ENCODE data around the gene CDH4.

CDH4 gene

DNA sequence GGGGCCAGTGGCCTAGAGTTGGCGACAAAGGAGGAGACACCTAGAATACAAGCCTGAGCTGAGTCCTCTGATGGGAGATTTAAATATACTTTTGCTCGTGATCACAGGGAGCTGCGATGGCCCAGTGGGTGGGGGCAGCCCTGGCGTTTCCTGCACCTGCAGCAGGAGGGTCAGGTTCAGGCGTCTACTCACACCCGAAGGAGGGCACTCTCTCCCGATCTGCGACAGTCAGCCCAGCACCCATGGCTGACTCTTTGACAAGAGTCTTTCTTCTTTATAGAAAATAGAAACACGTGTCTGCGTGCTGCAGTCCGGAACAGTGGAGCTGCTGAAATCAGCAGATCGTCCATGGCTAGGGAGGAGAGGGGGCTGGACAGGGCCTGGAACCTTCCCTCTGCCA is 338.2 kb downstream of the CDH4 start:
- FAIRE-seq: no peak

DNA sequence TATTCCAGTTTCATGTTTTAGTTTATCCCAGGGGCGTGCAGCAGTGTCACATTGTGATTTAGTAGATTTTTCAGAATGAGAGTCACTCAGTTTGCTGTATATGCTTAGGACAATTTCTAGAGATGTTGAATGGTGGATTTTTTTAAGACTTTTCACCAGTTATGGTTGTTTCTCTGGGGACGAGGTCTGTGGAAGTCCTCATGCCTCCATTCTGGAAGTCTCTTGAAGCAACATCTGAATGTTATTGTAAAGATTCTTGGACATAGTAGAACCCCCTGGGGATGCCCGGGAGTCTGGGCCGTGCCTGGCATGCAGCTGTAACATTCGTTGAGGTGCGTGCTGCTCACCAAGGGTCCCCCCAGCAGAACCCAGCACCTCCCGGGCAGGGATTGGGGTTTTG is 341.5 kb downstream of the CDH4 start:
- no peak for FAIRE-seq

DNA sequence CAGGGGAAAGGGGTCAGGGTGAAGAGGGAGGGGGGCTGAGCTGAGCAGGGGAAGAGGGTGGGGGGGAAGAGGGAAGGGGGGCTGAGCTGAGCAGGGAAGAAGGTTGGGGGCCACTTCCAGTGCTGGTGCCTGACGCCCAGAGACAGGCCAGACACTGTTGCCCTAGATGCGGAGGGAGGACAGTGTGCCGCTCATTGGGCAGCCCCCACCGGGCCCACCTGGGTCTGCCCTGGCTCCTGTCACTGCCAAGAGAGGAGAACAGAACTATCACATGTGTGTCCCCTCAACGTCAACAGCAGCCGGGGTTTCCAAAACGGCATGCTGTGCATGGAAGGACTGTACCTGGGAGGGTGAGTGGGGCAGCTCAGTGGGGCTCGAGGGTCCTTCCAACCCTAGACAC is 342.1 kb downstream of the CDH4 start:
- FAIRE-seq: no peak

DNA sequence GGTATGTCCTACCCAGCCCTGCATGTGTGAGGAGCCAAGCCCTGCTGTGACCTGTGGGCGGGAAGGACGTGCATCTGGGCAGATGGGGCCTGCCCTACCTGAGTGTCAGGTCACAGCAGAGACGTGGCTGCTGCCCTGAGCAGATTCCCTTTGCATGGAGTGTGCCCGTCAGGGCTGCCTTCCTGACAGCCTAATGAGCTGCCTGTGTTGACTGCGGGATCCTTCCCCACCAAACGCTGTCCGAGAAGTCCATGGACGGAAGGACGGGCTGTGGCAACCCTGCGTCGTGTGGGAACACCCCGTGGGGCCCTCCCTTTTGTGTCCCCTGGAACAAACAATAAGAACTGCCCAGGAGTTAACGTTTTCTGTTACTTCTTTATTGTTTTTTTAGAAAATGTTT is 343.2 kb downstream of the CDH4 start:
- FAIRE-seq: no peak

DNA sequence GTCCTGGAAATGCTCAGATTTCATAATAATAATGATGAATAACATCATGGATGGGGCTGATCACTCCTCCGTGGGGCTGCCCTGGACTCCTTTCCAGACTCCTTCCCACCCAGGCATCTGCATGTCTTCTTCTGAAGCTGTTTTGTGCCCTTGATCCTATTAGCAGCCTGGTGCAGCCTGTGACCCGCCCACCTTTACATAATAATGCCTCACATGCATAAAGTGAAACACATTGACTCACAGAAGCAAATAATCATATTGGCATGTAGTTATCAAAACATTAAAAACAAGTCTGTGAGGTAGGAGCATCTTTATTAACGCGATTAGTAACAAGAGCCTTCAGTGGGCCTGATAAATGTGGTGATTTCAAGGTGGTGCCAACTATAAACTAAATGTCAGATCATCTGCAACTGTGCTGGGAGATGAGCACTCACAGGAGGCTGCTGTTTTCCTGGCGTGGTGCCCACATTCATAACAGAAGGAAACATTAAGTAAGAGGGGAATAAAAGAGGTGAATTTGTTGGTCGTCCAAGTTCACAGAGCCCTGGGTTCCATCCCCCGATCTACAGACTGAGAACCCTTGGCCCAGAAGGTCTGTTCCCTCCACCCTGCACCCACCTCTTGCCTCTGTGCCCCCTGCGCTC is 344.7 kb downstream of the CDH4 start:
- FAIRE-seq: no peak

DNA sequence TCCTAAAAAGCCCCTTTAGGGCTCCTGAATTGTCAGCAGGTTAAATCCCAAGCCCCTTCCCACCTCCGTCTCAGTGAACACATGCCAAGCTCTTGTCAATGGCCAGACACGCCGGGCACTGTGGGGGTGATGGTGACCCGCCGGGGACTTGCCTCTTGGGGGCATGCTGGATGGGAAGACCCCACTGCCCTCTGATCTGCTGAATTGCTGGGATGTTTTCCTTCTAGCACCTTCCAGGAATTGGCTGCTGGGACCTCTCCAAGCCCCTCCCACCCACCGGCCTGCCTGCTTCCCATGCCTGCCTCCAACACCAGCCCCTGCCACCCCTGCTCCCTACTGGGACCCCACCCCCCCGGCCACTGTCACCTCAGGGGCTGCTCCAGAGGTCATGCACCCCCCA is 345.9 kb downstream of the CDH4 start:
- no peak for FAIRE-seq

DNA sequence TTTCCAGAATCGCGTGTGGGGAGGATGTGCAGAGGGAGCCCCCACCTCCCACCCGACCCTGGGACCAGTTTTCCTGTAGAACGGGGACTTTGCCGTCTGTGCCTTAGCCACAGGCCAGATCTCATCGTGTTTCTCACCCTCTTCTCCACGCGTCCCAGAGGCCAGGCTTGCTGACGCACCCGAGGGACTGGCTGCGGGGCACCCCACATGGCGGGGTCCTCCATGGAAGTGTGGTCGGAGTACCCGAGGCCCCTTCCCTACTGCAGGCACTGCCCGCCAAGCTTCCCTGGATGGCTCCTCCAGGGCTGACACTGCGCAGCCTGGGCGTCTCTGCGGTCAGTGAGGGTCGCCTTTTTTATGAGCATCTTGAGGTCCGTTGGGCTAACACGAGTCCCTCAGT is 346.5 kb downstream of the CDH4 start:
- no peak for FAIRE-seq

DNA sequence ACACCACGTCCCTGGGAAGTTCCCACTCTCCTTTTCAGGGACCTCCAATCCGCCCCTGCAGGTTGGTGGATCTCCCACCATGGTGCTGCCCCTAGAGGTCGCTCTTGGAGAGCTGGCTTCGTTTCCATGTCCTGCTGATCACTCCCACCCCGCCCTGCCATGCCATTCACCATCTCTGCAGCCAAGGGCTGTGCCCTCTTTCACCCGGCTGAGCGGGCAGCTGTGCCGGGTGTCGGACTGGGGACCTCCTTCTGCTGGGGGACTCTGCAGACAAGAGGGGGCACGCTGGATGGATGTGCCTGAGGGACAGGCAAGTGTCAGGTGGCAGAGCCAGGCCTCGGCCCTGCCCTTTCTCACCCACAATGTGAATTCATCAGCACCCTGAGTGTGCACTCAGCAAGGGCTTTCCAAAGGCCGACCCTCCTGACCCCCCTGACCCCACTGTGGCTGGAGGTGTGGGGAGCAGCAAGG is 347.0 kb downstream of the CDH4 start:
- no peak for FAIRE-seq

DNA sequence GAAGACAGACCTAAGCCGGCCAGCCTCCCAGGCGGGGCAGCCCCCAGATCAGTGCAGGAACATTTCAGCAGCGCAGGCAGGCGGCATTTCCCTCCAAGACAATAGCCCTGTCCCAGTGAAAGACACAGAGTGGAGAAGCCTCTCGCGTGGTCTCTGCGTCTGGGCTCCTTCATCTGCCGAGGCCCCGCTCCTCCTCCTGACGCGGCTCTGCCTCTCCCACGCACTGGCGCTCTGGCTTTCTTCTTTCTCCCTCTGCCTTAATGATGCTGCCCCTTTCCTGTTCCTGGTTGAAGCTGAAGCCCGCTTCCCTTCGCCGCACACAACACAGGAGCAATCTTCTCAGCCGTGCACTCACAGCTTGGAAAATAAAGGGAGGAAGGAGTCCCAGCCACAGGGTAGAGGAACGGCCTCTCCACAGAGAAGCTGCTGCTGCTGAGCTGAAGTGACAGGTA is 347.5 kb downstream of the CDH4 start:
- FAIRE-seq: no peak

DNA sequence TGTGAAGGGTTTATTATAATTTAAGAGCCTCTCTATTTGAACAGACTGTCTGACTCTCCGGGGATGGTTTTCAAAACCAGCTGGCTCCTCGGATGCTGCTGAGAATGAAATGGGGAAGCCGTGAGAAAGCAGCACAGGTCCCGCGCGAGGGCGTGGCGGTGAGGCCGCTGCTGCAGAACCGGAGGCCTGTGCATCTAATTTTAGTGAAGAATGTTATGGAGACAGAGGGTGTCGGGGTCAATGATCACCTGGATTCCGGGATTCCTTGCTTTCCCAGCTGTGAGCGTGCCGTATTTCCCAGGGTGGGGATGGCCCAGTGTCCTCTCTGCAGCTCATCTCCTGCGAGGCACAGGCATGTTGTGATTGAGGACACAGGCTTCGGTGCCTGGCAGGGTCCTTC is 348.0 kb downstream of the CDH4 start:
- FAIRE-seq: no peak

DNA sequence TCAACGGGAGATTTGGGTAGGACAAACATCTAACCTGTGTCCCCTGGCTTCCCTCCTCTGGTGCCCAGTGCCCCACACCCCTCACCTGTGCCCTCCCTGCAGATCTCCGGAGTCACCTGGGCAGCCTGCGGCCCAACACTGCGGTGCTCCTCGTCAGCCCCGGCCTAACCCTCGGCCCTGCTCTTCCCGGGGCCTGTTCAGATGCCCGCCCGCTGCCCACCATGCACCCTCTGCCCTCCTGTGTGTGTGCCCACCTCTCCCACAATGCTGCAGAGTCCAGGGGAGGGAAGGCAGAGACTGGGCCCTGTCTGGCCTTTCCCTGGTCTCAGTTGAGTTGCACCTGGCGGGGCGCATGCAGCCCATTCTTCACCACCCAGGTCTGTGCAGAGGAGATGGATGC is 349.3 kb downstream of the CDH4 start:
- FAIRE-seq: no peak

DNA sequence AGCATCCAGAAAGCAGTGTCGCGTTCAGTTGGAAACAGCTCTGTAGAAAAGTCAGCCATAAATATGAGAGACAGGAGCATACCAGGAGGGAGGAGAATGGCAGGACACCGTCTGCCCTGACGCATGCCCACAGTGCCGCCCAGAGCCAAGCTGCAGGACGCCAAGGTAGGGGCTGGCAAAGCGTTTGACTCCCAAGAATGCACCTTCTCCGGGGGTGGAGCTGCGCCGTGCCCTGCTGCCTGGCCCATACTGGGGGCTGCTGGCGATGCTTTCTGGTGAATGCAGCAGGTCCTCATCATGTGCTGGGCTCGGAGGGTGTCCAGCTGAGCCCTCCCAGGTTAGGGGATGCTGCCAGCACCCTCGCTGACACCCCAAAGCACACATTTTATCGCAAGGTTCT is 349.8 kb downstream of the CDH4 start:
- FAIRE-seq: no peak

DNA sequence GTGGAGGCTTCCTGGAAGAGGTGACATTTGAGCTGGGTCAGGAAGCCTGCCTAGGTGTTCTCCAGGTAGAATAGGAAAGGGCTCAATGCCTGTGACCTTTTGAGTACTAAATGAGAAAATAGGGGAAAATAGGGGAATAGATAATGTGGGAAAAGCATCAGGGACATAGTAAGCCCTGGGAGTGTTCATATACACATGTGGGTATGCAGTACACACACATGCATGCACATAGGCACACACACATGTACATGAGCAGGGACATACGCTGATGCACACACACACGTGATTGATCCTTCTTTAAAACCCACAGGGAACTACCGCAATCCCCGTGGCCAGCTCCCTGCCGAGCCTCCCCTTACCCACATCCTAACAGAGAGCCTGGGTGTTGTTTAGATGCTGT is 351.7 kb downstream of the CDH4 start:
- FAIRE-seq: no peak

DNA sequence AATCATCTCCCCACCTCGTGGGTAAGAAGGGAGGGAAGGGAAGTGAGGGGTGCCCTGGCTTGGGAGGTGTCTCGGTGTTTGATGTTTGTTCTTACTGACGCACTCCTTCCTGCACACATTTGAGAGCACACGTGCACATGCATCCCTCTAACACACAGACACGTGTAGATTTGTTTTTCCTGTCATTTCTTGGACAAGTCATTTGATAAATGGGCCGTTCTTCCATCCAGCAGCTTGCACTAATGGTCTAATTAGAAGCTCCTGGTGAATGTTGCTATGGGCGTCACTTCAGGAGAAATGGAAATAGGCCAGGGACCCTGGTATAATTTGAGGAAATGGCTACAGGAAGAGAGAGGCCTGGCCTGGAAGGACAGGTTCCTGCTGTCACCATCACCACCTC is 352.5 kb downstream of the CDH4 start:
- no peak for FAIRE-seq

DNA sequence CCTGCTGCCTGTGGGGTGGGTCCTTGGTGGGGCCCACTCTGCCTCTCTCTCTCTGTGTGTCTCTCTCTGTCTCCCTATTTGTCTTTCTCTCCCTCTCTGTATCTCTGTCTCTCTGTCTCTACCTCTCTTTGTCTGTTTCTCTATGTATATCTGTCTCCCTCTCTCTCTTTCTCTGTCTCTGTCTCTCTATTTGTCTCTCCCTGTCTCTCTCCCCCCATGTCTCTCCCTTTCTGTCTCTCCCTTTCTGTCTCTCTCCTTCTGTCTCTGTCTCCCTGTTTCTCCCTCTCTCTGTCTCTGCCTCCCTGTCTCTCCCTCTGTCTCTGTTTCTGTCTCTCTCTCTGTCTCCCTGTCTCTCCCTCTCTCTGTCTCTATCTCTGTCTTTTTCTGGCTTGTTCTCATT is 353.2 kb downstream of the CDH4 start:
- no peak for FAIRE-seq

DNA sequence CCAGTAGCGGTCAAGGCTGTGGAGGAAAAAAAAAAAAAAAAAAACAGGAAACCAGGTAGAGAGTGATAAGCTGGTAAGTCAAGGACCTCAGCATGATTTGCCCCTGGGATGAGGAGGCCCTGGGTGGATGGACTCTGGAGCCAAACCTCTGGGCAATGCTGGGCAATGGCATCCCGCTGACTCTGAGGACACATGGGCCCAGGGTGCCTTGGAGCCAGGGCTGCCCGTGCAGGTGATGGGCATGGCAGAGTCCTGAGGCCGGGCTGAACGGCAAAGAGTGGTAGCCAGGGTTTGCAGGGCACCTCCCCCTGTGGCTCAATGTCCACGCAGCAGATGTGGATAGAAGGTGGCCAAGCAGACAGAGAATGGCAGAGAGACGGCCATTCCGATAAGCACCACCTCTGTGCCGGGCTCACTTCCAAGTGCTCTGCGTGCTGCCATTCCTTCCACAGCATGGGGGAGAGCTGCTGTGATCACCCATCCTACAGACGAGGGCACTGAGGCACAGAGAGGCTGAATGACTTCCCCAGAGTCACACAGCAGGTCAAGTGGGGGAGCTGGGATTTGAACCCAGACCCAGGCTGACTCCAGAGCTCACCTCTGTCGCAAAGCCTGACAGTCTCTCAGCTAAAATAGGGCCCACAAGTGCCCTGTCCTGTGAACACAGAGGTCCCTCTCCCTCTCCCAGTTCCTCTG is 353.9 kb downstream of the CDH4 start:
- FAIRE-seq: no peak

DNA sequence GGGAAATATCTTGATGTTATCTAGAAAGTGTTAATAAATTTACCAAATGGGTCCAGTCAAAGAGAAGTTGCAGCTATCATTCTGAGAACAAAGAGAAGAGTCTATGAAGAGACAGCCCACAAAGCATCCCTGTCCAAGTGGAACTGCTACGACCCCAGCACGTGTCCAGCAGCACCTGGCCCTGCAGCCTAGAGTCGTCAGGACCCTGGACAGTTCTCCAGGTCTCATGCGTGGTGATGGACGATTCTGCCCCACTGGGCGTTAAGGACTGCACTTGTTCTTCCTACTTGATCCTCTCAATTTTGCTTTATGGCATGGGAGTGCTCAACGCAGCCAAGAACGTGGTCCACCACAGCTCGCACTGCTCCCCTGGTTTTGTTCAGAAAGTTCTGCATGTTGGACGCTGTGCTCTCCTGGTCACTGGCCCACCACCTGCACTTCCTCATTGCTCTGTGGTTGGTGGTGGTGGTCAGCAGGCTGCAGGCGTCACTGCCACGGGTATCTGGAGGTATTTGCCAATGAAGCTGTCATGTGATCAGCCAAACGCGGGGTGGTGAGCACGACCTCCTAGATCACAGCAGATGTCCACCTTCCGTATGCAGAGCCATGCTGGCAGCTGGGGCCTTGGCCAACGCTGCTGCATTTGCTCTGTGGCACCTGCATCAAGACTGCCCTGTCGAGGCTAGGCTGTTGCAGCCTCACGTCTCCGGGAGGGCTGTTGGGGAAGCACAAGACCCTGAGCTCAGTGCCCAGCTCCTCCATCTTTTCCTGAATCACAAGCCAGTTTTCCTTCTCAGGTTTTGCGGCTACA is 356.4 kb downstream of the CDH4 start:
- FAIRE-seq: no peak

DNA sequence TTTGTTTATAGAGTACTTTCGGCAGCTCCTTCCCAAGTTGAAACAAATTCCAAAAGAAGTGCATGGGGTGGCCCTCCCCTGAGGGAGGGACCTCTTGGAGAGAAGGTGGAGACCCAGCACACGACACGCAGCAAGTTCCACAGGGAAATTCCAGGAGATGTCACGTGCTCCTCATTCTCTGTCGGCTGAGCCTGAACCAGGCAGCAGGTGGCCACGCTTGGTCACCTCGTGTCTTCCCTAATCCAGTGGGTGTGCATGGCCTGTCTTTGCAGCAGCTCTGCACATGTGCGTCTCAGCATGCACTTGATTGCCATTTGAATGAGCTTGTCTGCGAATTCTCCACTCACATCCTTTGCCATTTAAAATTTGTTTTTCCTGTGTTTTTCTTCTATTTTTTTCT is 357.4 kb downstream of the CDH4 start:
- FAIRE-seq: no peak

DNA sequence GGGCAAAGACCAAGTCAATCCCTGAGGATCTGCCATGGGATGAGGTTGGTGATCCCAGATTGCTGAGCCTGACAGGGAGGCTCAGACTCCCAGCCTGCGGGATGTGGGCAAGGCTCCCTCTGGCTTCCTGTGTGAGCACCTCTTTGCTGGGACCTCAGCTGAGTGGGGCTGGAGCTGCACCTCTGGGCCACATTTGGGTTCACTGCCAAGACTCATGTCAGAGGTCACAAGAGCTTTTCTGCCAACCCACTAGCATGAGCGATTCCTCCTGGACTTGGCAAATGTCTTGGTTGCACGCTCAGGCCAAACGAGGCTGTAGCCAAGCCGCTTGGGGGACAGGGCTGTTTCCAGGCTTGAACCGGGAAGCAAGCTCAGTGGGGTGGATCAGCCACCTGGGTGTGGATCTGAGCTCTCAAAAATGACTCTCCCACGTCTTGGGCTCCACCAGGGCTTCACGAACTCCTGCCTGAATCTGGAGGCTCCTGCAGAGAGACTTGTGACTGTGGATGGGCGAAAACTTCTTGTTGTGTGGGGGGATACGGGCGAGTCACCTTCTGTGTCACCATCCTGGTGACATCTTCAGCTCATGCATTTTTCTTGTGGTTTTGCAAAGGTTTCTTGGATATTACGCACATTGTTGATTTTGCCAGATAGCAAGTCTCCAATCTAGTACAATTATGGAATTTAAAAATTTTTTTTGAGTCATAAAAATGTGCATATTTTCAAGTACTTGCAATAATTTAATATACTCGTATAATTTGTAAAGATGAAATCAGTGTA is 359.5 kb downstream of the CDH4 start:
- no peak for FAIRE-seq

DNA sequence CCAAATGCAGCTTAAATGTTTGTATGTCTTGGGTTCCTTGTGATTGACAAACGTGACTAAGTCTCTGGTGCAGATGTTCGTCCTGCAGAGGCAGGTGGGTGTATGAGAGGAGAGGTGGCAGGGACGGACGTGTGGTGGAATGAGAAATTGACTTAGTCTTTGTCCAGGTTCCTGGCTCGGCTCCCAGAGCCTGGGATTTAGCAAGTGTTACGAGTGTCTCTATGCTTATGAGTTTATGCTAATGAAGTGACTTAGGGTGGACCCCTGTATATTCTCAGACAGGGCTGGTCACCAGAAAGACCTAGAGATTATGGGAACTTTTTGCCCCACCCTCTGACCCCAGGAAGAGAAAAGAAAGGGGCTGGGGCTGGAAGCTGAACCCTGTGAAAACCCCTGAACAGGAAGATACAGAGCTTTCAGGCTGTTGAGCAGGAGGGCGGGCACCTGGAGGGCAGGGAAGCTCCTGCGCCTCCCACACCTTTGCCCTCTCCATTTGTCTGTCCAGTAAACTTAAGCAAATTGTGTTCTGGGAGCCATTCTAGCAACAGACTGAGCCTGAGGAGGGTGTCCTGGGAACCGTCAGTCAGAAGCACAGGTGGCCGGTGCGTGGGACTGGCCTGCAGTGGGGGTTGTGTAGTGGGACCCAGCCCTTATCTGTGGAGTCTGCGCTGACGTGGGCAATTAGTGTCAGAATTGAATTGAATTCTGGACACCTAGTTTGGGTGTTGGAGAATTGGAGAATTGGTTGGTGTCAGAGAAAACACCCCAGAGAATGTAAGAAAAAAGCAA is 362.1 kb downstream of the CDH4 start:
- no peak for FAIRE-seq

DNA sequence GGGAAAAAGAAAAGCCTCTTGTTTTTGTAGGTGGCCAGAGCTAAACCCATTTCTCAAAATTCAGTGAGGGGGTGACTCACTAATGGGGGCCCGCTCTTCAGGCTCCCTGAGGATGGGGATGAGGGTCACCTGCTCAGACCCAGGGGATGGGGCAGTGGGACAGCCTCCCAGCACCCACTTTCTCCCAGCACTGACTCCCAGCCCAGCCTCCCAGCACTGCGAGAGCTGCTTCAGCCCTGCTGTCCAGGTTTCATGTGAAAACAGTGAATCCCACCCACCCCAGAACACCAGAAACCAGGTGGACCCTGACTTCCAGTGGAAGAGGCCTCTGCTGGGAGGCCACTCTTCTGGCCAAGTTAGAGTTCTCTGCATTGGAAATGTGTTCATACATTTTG is 362.6 kb downstream of the CDH4 start:
- no peak for FAIRE-seq

DNA sequence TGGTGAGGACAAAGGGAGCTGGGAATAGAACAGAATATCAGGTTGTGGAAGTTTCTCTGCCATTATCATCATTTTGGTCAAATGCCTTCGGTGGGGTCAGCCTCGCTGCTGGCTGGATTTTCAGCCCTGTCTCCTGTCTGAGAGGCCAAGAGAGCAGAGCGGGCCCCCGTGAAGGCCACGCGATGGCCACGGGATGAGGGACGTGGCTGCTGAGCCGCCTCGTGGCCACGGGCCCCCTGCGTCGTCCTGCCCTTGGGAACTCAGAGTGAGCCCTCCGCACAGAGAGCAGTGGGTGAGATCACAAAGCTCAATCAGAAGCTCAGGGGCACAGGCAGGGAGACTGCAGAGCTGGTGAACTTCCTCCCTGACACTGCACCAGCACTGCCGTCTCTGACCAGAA is 363.7 kb downstream of the CDH4 start:
- no peak for FAIRE-seq

Measured in TTC549 (cell line).